Spleen (tissue), 7 donors: ENCODE data around the gene SLC34A3.

Source experiments
- POLR2AphosphoS5 ChIP-seq, 3 donors: sonication (generic); formaldehyde crosslinking; IDR thresholded peaks; one replicate each; pipeline ENCODE4 v1.5.1; 2017; ENCODE audit warnings: antibody characterized with exemption in 3 of 3
- TF ChIP-seq, protein P1 (sequence below), 11 experiments: fragments of 200-600 bp in 7 of 11; fragments of 450-650 bp in 4 of 11; sonication (generic) in 4 of 11; IDR thresholded peaks in 8 of 11; conservative IDR thresholded peaks in 3 of 11; 1 replicate in 7 of 11; 2 replicates in 4 of 11; pipeline versions ENCODE4 v1.4.0 to v1.8.0; 2016 to 2021; ENCODE audit warnings: antibody characterized with exemption in 11 of 11, inconsistent platforms in 4 of 11, mild to moderate bottlenecking in 1 of 11
- donor health status: DM: no; HTN: no; CAD: no; lungs with moderate emphysema.
- donor health status: DM: no; HTN: no; CAD: no.
- donor health status: DM: no; HTN: no; CAD: no.

GRCh38 chr9:137267933-137268355 is 37.2 kb downstream of the SLC34A3 start:
- TF ChIP-seq POLR2AphosphoS5 (IDR thresholded peaks at IDR 0.05) = peak in 1 of 3 donors; percentile 25
- TF ChIP-seq, protein P1, sequence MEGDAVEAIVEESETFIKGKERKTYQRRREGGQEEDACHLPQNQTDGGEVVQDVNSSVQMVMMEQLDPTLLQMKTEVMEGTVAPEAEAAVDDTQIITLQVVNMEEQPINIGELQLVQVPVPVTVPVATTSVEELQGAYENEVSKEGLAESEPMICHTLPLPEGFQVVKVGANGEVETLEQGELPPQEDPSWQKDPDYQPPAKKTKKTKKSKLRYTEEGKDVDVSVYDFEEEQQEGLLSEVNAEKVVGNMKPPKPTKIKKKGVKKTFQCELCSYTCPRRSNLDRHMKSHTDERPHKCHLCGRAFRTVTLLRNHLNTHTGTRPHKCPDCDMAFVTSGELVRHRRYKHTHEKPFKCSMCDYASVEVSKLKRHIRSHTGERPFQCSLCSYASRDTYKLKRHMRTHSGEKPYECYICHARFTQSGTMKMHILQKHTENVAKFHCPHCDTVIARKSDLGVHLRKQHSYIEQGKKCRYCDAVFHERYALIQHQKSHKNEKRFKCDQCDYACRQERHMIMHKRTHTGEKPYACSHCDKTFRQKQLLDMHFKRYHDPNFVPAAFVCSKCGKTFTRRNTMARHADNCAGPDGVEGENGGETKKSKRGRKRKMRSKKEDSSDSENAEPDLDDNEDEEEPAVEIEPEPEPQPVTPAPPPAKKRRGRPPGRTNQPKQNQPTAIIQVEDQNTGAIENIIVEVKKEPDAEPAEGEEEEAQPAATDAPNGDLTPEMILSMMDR (IDR thresholded peaks at IDR 0.05 in 8 of 11, conservative IDR thresholded peaks at IDR 0.05 in 3 of 11) = no peak
